CD4-positive, alpha-beta memory T cell (primary cell): Measurements from ENCODE around the gene MED16. TPM values are rescaled to one million over a fixed set of nuclear protein-coding genes. Genes with fewer than 3 reads are reported as not detected.
A peak's percentile ranks its signal among the peaks of the same experiment; 100 is the strongest.

Experiments used
- CTCF ChIA-PET: fragments of 350-600 bp; sonication (Branson Sonifier 250); formaldehyde crosslinking; loops from one replicate; lab custom pipeline; 2021; ENCODE audit warnings: inconsistent platforms; ENCODE audit not compliant: partially characterized antibody; lab: Charles Lee
- POLR2A ChIA-PET: fragments of 350-600 bp; sonication (Branson Sonifier 250); formaldehyde crosslinking; loops from one replicate; lab custom pipeline; 2021; ENCODE audit not compliant: partially characterized antibody; lab: Charles Lee
- DNase-seq, 5 donors: peaks; one replicate each; pipeline versions ENCODE4 v3.0.0 to v3.0.0-alpha.2; 2020 to 2022; ENCODE audit warnings: mixed read lengths in 1 of 5
- H3K27ac ChIP-seq: one replicate; pipeline ENCODE4 v1.7.0; 2013; ENCODE audit warnings: low read depth, low read length
- H3K27me3 ChIP-seq: 2 replicates; pipeline ENCODE4 v1.7.0; 2013; ENCODE audit warnings: mild to moderate bottlenecking, low read length, moderate library complexity; ENCODE audit not compliant: insufficient read depth
- H3K36me3 ChIP-seq: 2 replicates; pipeline ENCODE4 v1.7.0; 2013; ENCODE audit warnings: mild to moderate bottlenecking, low read length, moderate library complexity; ENCODE audit not compliant: insufficient read depth
- H3K4me1 ChIP-seq: 2 replicates; pipeline ENCODE4 v1.7.0; 2013; ENCODE audit warnings: mild to moderate bottlenecking, low read length, moderate library complexity; ENCODE audit not compliant: insufficient read depth
- H3K4me3 ChIP-seq, 2 donors: one replicate each; pipeline ENCODE4 v1.7.0; 2013; ENCODE audit warnings: low read length in 2 of 2, mild to moderate bottlenecking in 1 of 2
- H3K9me3 ChIP-seq, 2 donors: one replicate each; pipeline ENCODE4 v1.7.0; 2013; ENCODE audit warnings: low read length in 2 of 2, control low read depth in 1 of 2; ENCODE audit not compliant: control insufficient read depth in 1 of 2
- H3K27ac Mint-ChIP-seq, 7 donors: one replicate each; pipeline ENCODE4 v1.8.0; 2020 to 2021; ENCODE audit warnings: mixed read lengths in 7 of 7, mild to moderate bottlenecking in 6 of 7, inconsistent platforms in 3 of 7, moderate library complexity in 3 of 7
- H3K27me3 Mint-ChIP-seq, 2 donors: one replicate each; pipeline ENCODE4 v1.8.0; 2020 to 2021; ENCODE audit warnings: mixed read lengths in 2 of 2
- H3K36me3 Mint-ChIP-seq, 2 donors: one replicate each; pipeline ENCODE4 v1.8.0; 2020 to 2021; ENCODE audit warnings: mixed read lengths in 2 of 2, inconsistent platforms in 1 of 2, mild to moderate bottlenecking in 1 of 2
- H3K4me1 Mint-ChIP-seq, 4 donors: one replicate each; pipeline ENCODE4 v1.8.0; 2020 to 2021; ENCODE audit warnings: mixed read lengths in 4 of 4, mild to moderate bottlenecking in 1 of 4
- H3K4me3 Mint-ChIP-seq, 8 donors: one replicate each; pipeline ENCODE4 v1.8.0; 2020 to 2021; ENCODE audit warnings: mixed read lengths in 8 of 8, mild to moderate bottlenecking in 7 of 8, moderate library complexity in 6 of 8, inconsistent platforms in 3 of 8
- H3K9me3 Mint-ChIP-seq, 8 donors: one replicate each; pipeline ENCODE4 v1.8.0; 2020 to 2021; ENCODE audit warnings: mixed read lengths in 8 of 8, mild to moderate bottlenecking in 5 of 8, inconsistent platforms in 3 of 8, moderate library complexity in 1 of 8
- intact Hi-C: fragments of 100-400 bp; cut with micrococcal nuclease; formaldehyde crosslinking; loops from one replicate; pipeline ENCODE4 v1.15.1; 2023
- polyA plus RNA-seq, 2 donors: library from polyadenylated mRNA; unstranded; fragments of 300-500 nt; fragmentation: Illumina TruSeq; gene quantifications; one replicate each; pipeline ENCODE4 v1.2.3, GENCODE V29; 2021
- total RNA-seq, 2 experiments: library from RNA; stranded (reverse); gene quantifications; one replicate each; pipeline ENCODE4 v1.2.3, GENCODE V29; 2021

The MED16 gene
- total and polyA plus RNA-seq, 4 experiments from 2014 or later: 48.6 to 125 (median 70.0) TPM

DNA sequence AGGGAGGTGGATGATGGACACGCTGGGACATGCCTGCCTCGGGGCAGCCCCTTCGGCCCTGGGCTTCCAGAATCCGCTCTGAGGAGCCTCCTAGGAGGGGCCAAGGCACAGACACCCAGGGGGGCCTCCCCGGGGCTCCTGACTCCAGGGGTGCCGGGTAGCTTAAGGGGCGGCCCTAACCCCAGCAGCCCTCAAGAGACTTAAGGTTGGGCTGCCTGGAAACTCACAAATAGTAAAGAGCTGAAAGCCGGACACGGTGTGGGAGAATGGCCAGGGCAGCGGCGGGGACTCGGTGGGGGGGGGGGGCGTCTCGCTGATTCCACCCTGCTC, 40.5 kb upstream of the MED16 start:
- peak overlapping the region in 2 of 8 donors; percentile 20 to 52 for H3K4me3 Mint-ChIP-seq
- no peak overlapping the region for H3K4me3 ChIP-seq
- intact Hi-C loops: no loop called here
- peaks cover 6 to 29% (median 16%) of the 10 kb centered on the region in 4 donors for H3K4me1 Mint-ChIP-seq
- H3K4me1 ChIP-seq: peaks cover 27% of the 10 kb centered on the region
- no peaks in the 10 kb centered on the region for H3K36me3 ChIP-seq
- H3K9me3 Mint-ChIP-seq: peaks cover 0 to 2% (median 0%) of the 10 kb centered on the region in 8 donors
- H3K9me3 ChIP-seq: no peaks in the 10 kb centered on the region
- no peak overlapping the region for H3K27ac ChIP-seq
- ChIA-PET POLR2A (interaction anchor here (1.5 to 1.7 kb wide), 2 partner anchors 10 to 19 kb away, joined by 3 to 7 read pairs; no protein-coding TSS in a partner anchor), CTCF (interaction anchor here (1.3 to 2.9 kb wide), 2 partner anchors 11 to 180 kb away, joined by 3 to 8 read pairs; no protein-coding TSS in a partner anchor)
- H3K36me3 Mint-ChIP-seq: peaks cover 0 to 1% of the 10 kb centered on the region in 2 donors
- no peaks in the 10 kb centered on the region for H3K27me3 Mint-ChIP-seq
- DNase-seq: no peak
- H3K27me3 ChIP-seq: no peaks in the 10 kb centered on the region
- H3K27ac Mint-ChIP-seq: no peak overlapping the region

DNA sequence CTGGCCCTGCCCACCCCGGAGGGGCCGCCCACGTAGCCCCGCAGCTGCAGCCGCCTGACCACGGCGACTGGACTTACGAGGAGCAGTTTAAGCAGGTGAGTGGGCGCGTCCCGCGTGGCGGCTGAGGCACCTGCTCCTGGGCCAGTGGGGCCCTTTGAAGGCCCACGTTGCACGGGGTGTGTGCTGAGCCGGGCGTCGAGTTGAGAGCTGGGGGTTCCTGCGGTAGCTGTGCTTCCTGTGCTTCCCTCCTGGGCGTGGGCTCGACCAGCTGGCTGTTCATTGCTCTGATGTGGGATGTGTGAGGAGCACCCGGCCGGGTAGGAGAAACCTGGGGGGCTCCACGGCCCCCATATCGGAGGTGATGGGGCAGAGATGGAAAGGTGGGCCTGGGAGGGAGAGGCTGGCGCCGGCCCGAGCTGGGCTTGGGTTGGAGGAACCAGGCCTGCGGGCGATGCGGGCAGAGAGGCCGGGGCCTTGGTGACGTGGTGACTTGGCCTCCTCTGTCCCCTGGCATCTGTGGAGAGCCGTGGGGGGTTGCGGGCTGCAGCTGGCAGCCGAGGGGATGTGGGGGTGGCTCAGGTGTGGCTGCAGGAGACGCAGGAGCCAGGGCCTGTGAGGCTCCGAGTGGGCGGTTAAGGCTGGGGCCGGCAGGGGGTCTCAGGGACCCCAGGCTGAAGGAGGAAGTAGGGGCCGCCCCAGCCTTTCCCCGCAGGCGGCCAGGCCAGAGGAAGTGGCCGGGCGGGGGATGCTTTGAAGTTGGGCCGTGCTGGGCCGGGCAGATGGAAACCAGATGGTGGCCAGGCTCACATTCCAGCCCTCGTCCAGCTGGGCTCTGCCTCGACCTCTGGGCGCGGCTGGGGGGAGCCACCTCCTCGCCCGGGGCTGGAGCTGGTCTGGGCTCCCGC, 39.9 kb upstream of the MED16 start:
- H3K36me3 Mint-ChIP-seq: peaks cover 0 to 1% of the 10 kb centered on the region in 2 donors
- peak overlapping the region in 5 of 7 donors; percentile 19 to 89 (median 72) for H3K27ac Mint-ChIP-seq
- no peaks in the 10 kb centered on the region for H3K27me3 Mint-ChIP-seq
- H3K4me3 Mint-ChIP-seq: peak overlapping the region in 7 of 8 donors; percentile 57 to 92 (median 82)
- Histone ChIP-seq H3K27me3 (no peaks in the 10 kb centered on the region), H3K4me1 (peaks cover 27% of the 10 kb centered on the region), H3K27ac (no peak overlapping the region), H3K36me3 (no peaks in the 10 kb centered on the region), H3K9me3 (no peaks in the 10 kb centered on the region), H3K4me3 (no peak overlapping the region)
- CTCF ChIA-PET: interaction anchor here (1.3 kb wide), 1 partner anchor 181 kb away, joined by 3 read pairs; no protein-coding TSS in a partner anchor
- peaks cover 4 to 25% (median 13%) of the 10 kb centered on the region in 4 donors for H3K4me1 Mint-ChIP-seq
- POLR2A ChIA-PET: interaction anchor here (0.6 to 1.7 kb wide), 4 partner anchors 9 to 49 kb away, joined by 3 to 7 read pairs (median 4); no protein-coding TSS in a partner anchor
- intact Hi-C loops: no loop called here
- H3K9me3 Mint-ChIP-seq: peaks cover 0 to 2% (median 0%) of the 10 kb centered on the region in 8 donors
- peak in 4 of 5 donors; percentile 44 to 57 (median 52) for DNase-seq

DNA sequence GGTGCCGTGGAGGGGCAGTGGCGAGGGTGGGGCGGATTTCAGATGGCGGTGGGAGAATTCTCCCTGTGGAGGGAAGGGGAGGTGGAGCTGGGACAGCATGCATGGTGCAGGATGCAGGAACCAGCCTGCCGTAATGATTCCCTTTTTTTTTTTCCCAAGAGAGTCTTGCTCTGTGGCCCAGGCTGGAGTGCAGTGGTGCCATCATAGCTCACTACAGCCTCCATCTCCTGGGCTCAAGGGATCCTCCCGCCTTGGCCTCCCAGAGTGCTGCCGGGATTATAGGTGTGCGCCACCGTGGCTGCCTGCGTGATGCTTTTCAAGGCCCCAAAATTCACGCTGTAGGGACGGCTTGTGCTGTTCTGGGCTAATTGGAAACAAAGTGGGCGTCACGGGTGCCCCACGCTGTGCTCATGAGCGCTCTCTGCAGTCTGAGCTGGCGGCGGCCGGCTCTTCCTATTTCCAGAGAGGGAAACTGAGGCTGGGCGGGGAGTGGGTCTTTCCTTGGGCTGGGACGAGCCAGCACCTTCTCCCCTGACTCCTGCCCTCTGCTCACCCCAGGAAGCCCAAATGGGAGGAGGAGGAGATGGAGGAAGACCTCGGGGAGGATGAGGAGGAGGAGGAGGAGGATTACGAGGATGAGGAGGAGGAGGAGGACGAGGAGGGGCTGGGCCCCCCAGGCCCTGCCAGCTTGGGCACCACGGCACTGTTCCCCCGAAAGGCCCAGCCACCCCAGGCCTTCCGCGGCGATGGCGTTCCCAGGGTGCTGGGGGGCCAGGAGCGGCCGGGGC, 39.1 kb upstream of the MED16 start:
- no peaks in the 10 kb centered on the region for H3K27me3 ChIP-seq
- no peak overlapping the region for H3K27ac ChIP-seq
- Mint-ChIP-seq H3K4me1 (peaks cover under 1 to 19% (median 9%) of the 10 kb centered on the region in 4 donors), H3K27ac (no peak overlapping the region), H3K27me3 (no peaks in the 10 kb centered on the region), H3K4me3 (peak overlapping the region in 6 of 8 donors; percentile 22 to 70 (median 50)), H3K36me3 (peaks cover 0 to 1% of the 10 kb centered on the region in 2 donors), H3K9me3 (no peaks in the 10 kb centered on the region)
- H3K4me1 ChIP-seq: peaks cover 25% of the 10 kb centered on the region
- DNase-seq: no peak
- no peak overlapping the region for H3K4me3 ChIP-seq
- H3K9me3 ChIP-seq: no peaks in the 10 kb centered on the region
- intact Hi-C loops: no loop called here
- no peaks in the 10 kb centered on the region for H3K36me3 ChIP-seq
- CTCF ChIA-PET: interaction anchor here (1.3 kb wide), 1 partner anchor 182 kb away, joined by 3 read pairs; no protein-coding TSS in a partner anchor
- POLR2A ChIA-PET: interaction anchor here (0.6 to 1.7 kb wide), 5 partner anchors 9 to 253 kb away, joined by 3 to 7 read pairs (median 3); no protein-coding TSS in a partner anchor

DNA sequence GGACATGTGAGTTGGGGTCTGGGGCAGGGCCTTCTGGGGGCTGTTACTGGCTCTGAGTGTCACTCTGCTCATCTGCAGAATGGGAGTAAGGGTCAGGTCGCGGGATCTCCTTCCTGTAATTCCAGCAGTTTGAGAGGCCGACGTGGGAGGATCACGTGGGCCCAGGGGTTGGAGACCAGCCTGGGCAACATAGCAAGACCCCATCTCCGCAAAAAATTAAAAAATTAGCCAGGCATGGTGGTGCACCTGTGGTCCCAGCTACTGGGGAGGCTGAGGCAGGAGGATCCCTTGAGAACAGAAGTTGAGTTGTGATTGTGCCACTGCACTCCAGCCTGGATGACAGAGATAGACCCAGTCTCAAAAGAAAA, 36.9 kb upstream of the MED16 start:
- H3K27me3 Mint-ChIP-seq: no peaks in the 10 kb centered on the region
- no peak for DNase-seq
- H3K27ac Mint-ChIP-seq: peak overlapping the region in 2 of 7 donors; percentile 47 to 52
- POLR2A ChIA-PET: no interaction called here
- Histone ChIP-seq H3K4me1 (peaks cover 29% of the 10 kb centered on the region), H3K9me3 (no peaks in the 10 kb centered on the region), H3K36me3 (no peaks in the 10 kb centered on the region), H3K27ac (no peak overlapping the region), H3K4me3 (no peak overlapping the region), H3K27me3 (no peaks in the 10 kb centered on the region)
- CTCF ChIA-PET: interaction anchor here (0.7 kb wide), 1 partner anchor 66 kb away, joined by 3 read pairs; no protein-coding TSS in a partner anchor
- H3K4me1 Mint-ChIP-seq: peaks cover 0 to 11% (median 7%) of the 10 kb centered on the region in 4 donors
- H3K36me3 Mint-ChIP-seq: peaks cover 0 to 1% of the 10 kb centered on the region in 2 donors
- intact Hi-C loops: loop anchor here (10.0 kb wide), 1 partner anchor 165 kb away; the partner anchor contains the start of gene POLR2E
- peak overlapping the region in 4 of 8 donors; percentile 22 to 57 (median 30) for H3K4me3 Mint-ChIP-seq
- H3K9me3 Mint-ChIP-seq: no peaks in the 10 kb centered on the region

GRCh38 chr19:929203-929890, 36.4 kb upstream of the MED16 start:
- POLR2A ChIA-PET: no interaction called here
- Mint-ChIP-seq H3K36me3 (peaks cover 0 to 1% of the 10 kb centered on the region in 2 donors), H3K27ac (peak overlapping the region in 1 of 7 donors; percentile 52), H3K9me3 (no peaks in the 10 kb centered on the region), H3K4me3 (no peak overlapping the region), H3K4me1 (peaks cover 0 to 13% (median 7%) of the 10 kb centered on the region in 4 donors), H3K27me3 (no peaks in the 10 kb centered on the region)
- H3K4me1 ChIP-seq: peaks cover 31% of the 10 kb centered on the region
- intact Hi-C loops: loop anchor here (10.0 kb wide), 1 partner anchor 165 kb away; the partner anchor contains the start of gene POLR2E
- no peaks in the 10 kb centered on the region for H3K27me3 ChIP-seq
- H3K9me3 ChIP-seq: no peaks in the 10 kb centered on the region
- no peak overlapping the region for H3K4me3 ChIP-seq
- DNase-seq: no peak
- CTCF ChIA-PET: interaction anchor here (0.6 kb wide), 1 partner anchor 73 kb away, joined by 3 read pairs; no protein-coding TSS in a partner anchor
- no peak overlapping the region for H3K27ac ChIP-seq
- H3K36me3 ChIP-seq: no peaks in the 10 kb centered on the region

DNA sequence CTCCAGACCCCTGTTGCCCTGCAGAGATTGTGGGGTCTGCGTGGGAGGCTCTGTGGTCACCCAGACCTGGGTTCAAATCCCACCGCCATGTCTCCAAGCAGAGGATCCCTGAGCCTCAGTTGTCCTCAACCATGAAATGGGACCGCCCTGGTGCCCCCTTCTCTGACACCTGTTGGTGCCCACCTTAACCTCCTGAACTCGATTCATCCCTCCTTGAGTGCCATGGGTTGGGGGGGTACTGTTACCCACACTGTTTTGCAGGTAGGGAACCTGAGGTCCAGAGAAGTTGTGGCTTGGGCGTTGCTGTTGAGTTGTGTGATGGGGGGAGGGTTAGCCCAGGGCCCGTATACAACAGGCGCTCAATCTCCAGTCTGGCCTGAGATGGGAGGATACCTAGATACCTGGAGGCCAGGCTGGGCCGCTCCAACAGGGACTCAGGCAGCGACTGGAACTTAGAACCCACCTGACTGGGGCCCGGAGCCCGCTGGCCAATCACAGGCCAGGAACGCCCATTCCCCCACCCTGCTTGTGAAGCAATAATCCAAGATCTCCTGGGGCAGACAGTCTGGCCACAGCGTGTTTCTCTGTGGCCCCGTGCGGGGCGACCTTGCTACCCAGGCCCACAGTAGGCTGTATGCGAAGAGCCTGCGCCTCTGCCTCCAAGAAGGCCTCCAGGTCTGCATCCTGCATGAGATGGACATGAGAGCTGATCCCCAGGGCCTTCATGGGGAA, 35.6 kb upstream of the MED16 start:
- H3K4me3 ChIP-seq: no peak overlapping the region
- peak overlapping the region in 4 of 8 donors; percentile 10 to 61 (median 26) for H3K4me3 Mint-ChIP-seq
- DNase-seq: no peak
- peak overlapping the region in 1 of 7 donors; percentile 11 for H3K27ac Mint-ChIP-seq
- H3K27ac ChIP-seq: no peak overlapping the region
- H3K36me3 ChIP-seq: no peaks in the 10 kb centered on the region
- no peaks in the 10 kb centered on the region for H3K9me3 ChIP-seq
- intact Hi-C loops: loop anchor here (10.0 kb wide), 1 partner anchor 166 kb away; the partner anchor contains the start of gene POLR2E
- H3K27me3 Mint-ChIP-seq: no peaks in the 10 kb centered on the region
- no peaks in the 10 kb centered on the region for H3K9me3 Mint-ChIP-seq
- H3K4me1 ChIP-seq: peaks cover 34% of the 10 kb centered on the region
- peaks cover 2 to 15% (median 8%) of the 10 kb centered on the region in 4 donors for H3K4me1 Mint-ChIP-seq
- CTCF ChIA-PET: interaction anchor here (0.6 kb wide), 1 partner anchor 72 kb away, joined by 3 read pairs; no protein-coding TSS in a partner anchor
- H3K27me3 ChIP-seq: no peaks in the 10 kb centered on the region
- POLR2A ChIA-PET: no interaction called here
- H3K36me3 Mint-ChIP-seq: peaks cover 0 to 1% of the 10 kb centered on the region in 2 donors
